Astrocyte (in vitro differentiated cells and primary cell): Measurements from ENCODE around the gene BUD13.

ENCODE experiments used
- EZH2 ChIP-seq: IDR thresholded peaks from 2 replicates; pipeline ENCODE4 v1.6.1; 2012; ENCODE audit warnings: mild to moderate bottlenecking, low read length, inconsistent platforms; ENCODE audit not compliant: insufficient read depth
- TF ChIP-seq, protein P1 (sequence below): IDR thresholded peaks from 2 replicates; pipeline ENCODE4 v1.5.1; 2011; ENCODE audit warnings: low read depth, mild to moderate bottlenecking, inconsistent platforms, low read length, moderate library complexity; ENCODE audit not compliant: insufficient read depth

DNA sequence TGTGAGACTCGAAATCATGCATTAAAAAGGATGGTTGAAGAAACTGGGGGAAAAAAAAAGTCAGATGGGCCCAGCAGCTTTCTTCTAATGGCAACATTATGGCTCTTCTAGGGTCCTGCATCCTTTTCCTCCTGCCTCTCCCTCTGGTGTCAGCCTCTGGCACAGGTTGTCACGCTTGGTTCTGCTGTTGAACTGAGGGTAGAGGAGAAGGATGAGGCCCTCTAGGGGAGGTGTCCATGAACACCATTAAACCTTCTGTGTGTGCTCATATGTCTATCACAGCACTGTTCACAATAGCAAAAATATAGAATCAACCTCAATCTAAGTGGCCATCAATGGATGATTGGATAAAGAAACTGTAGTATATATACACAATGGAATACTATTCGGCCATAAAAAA is 36.0 kb downstream of the BUD13 start:
- TF ChIP-seq, protein P1, sequence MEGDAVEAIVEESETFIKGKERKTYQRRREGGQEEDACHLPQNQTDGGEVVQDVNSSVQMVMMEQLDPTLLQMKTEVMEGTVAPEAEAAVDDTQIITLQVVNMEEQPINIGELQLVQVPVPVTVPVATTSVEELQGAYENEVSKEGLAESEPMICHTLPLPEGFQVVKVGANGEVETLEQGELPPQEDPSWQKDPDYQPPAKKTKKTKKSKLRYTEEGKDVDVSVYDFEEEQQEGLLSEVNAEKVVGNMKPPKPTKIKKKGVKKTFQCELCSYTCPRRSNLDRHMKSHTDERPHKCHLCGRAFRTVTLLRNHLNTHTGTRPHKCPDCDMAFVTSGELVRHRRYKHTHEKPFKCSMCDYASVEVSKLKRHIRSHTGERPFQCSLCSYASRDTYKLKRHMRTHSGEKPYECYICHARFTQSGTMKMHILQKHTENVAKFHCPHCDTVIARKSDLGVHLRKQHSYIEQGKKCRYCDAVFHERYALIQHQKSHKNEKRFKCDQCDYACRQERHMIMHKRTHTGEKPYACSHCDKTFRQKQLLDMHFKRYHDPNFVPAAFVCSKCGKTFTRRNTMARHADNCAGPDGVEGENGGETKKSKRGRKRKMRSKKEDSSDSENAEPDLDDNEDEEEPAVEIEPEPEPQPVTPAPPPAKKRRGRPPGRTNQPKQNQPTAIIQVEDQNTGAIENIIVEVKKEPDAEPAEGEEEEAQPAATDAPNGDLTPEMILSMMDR, result no peak
- no peak for TF ChIP-seq EZH2
